IMR-90 (cell line): ENCODE data around the gene CDH2.
A peak's percentile ranks its signal among the peaks of the same experiment; 100 is the strongest.

ENCODE experiments used
- CEBPB ChIP-seq: IDR thresholded peaks from 2 replicates; pipeline ENCODE4 v1.6.1; 2012; ENCODE audit warnings: low read depth, low read length, improper control_type of control experiment
- MAFK ChIP-seq: IDR thresholded peaks from 2 replicates; pipeline ENCODE4 v1.6.1; 2012; ENCODE audit warnings: low read depth, low read length, improper control_type of control experiment
- POLR2A ChIP-seq: IDR thresholded peaks from 2 replicates; pipeline ENCODE4 v1.6.1; 2012; ENCODE audit warnings: mild to moderate bottlenecking, low read depth, low read length
- RAD21 ChIP-seq: IDR thresholded peaks from 2 replicates; pipeline ENCODE4 v1.6.1; 2012; ENCODE audit warnings: low read length, improper control_type of control experiment
- RCOR1 ChIP-seq: IDR thresholded peaks from 2 replicates; pipeline ENCODE4 v1.6.1; 2012; ENCODE audit warnings: mild to moderate bottlenecking, low read length, improper control_type of control experiment; ENCODE audit not compliant: insufficient replicate concordance
- RFX5 ChIP-seq: IDR thresholded peaks from 2 replicates; pipeline ENCODE4 v1.8.0; 2012; ENCODE audit warnings: low read depth, mild to moderate bottlenecking, low read length, moderate library complexity
- TF ChIP-seq, protein P1 (sequence below): conservative IDR thresholded peaks from 2 replicates; pipeline ENCODE4 v1.5.1; 2012; ENCODE audit warnings: mild to moderate bottlenecking, low read depth, low read length, improper control_type of control experiment

DNA sequence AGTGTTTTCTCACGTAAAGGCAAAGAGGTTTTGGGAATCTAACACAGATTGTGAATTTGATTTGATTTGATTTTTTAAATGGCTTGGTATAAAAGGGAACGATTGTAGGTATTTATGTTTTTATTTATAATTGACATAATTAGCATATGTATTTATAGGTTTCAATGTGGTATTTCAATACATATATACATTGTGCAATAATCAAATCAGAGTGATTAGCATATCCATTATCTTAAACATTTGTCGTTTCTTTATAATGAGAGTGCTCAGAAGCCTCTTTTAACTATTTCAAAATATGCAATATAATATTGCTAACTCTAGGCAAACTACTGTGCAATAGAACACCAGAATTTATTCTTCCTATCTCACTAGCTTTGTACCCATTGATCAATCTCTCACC lies 35.1 kb upstream of the CDH2 start:
- TF ChIP-seq, protein P1, sequence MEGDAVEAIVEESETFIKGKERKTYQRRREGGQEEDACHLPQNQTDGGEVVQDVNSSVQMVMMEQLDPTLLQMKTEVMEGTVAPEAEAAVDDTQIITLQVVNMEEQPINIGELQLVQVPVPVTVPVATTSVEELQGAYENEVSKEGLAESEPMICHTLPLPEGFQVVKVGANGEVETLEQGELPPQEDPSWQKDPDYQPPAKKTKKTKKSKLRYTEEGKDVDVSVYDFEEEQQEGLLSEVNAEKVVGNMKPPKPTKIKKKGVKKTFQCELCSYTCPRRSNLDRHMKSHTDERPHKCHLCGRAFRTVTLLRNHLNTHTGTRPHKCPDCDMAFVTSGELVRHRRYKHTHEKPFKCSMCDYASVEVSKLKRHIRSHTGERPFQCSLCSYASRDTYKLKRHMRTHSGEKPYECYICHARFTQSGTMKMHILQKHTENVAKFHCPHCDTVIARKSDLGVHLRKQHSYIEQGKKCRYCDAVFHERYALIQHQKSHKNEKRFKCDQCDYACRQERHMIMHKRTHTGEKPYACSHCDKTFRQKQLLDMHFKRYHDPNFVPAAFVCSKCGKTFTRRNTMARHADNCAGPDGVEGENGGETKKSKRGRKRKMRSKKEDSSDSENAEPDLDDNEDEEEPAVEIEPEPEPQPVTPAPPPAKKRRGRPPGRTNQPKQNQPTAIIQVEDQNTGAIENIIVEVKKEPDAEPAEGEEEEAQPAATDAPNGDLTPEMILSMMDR, result no peak
- TF ChIP-seq RFX5 (no peak), POLR2A (no peak), MAFK (no peak), CEBPB (0 out of 2 replicates have a peak, but pooled peaks have one; percentile 61), RCOR1 (no peak), RAD21 (no peak)
